Endothelial cell of umbilical vein (primary cell): ENCODE results near the gene KRT6C. TPM values are rescaled to one million over a fixed set of nuclear protein-coding genes. Genes with fewer than 3 reads are reported as not detected.

Source experiments
- BruUV-seq: library from RNA; stranded (reverse); fragments of 400-500 nt; replicated peaks from 2 replicates; lab custom pipeline; 2021; lab: Mats Ljungman, UMichigan
- CTCF ChIA-PET: fragments of 300-600, 350-600 bp; sonication (Branson Sonifier 250); formaldehyde crosslinking; loops from one replicate; lab custom pipeline; 2021; ENCODE audit warnings: antibody characterized with exemption, inconsistent platforms; lab: Charles Lee
- POLR2A ChIA-PET: fragments of 300-600, 350-600 bp; sonication (Branson Sonifier 250); formaldehyde crosslinking; loops from one replicate; lab custom pipeline; 2021; ENCODE audit warnings: antibody characterized with exemption, inconsistent platforms; lab: Charles Lee
- DNase-seq: peaks from one replicate; pipeline ENCODE4 v3.0.0-alpha.2; 2011; ENCODE audit warnings: low read depth, low spot score
- FAIRE-seq: peaks from 2 replicates; lab custom pipeline; 2011; peaks lifted over from hg19 to GRCh38; lab: Jason Lieb, UNC
- H2AFZ ChIP-seq: 2 replicates; pipeline ENCODE4 v1.6.0; 2012; ENCODE audit warnings: low read depth, low read length, control low read depth, inconsistent platforms
- H3K27ac ChIP-seq: 2 replicates; pipeline ENCODE4 v1.5.1; 2011; ENCODE audit warnings: low read depth, mild to moderate bottlenecking, control low read depth, low read length, moderate library complexity; ENCODE audit not compliant: insufficient read depth
- H3K27me3 ChIP-seq, 2 experiments: 2 replicates each; pipeline versions ENCODE4 v1.6.0 to v1.6.1; 2011; ENCODE audit warnings: low read length in 2 of 2, mixed read lengths in 1 of 2; ENCODE audit not compliant: control insufficient read depth in 2 of 2, insufficient read depth in 2 of 2
- H3K36me3 ChIP-seq, 2 experiments: 2 replicates in 1 of 2; 3 replicates in 1 of 2; pipeline ENCODE4 v1.5.1; 2011; ENCODE audit warnings: low read length in 2 of 2, mild to moderate bottlenecking in 1 of 2, moderate library complexity in 1 of 2; ENCODE audit not compliant: control insufficient read depth in 2 of 2, insufficient read depth in 2 of 2; ENCODE audit errors: extremely low read depth in 1 of 2
- H3K4me1 ChIP-seq: 3 replicates; pipeline ENCODE4 v1.5.1; 2011; ENCODE audit warnings: mild to moderate bottlenecking, low read length; ENCODE audit not compliant: control insufficient read depth, insufficient read depth; ENCODE audit errors: extremely low read depth
- H3K4me2 ChIP-seq: 2 replicates; pipeline ENCODE4 v1.6.1; 2011; ENCODE audit warnings: low read length, control low read depth, mixed read lengths; ENCODE audit not compliant: insufficient read depth
- H3K4me3 ChIP-seq, 3 experiments: fragments of 200-600 bp in 1 of 3; sonication (generic), shearing (Covaris generic) in 1 of 3; replicated peaks in 1 of 3; 2 replicates each; pipeline ENCODE4 v1.5.1; 2011 to 2016; ENCODE audit warnings: control low read depth in 3 of 3, low read length in 3 of 3, mild to moderate bottlenecking in 2 of 3, inconsistent platforms in 1 of 3, low read depth in 1 of 3, moderate library complexity in 1 of 3; ENCODE audit not compliant: insufficient read depth in 1 of 3
- H3K79me2 ChIP-seq: 2 replicates; pipeline ENCODE4 v1.6.0; 2012; ENCODE audit warnings: low read length, inconsistent platforms; ENCODE audit not compliant: control insufficient read depth, insufficient read depth
- H3K9ac ChIP-seq: replicated peaks from 2 replicates; pipeline ENCODE3; 2011; ENCODE audit warnings: low read length, control low read depth; ENCODE audit not compliant: insufficient read depth; ENCODE audit errors: extremely low read depth
- H3K9me1 ChIP-seq: replicated peaks from 3 replicates; pipeline ENCODE4 v1.6.0; 2011; ENCODE audit warnings: mild to moderate bottlenecking, low read length; ENCODE audit not compliant: control insufficient read depth, insufficient read depth; ENCODE audit errors: extremely low read depth
- H3K9me3 ChIP-seq: replicated peaks from 2 replicates; pipeline ENCODE4 v1.5.1; 2012; ENCODE audit warnings: low read length, inconsistent platforms; ENCODE audit not compliant: control insufficient read depth, insufficient read depth
- H4K20me1 ChIP-seq: replicated peaks from 2 replicates; pipeline ENCODE3; 2011; ENCODE audit warnings: mild to moderate bottlenecking, low read length; ENCODE audit not compliant: control insufficient read depth, insufficient read depth; ENCODE audit errors: extremely low read depth
- EZH2 ChIP-seq: IDR thresholded peaks from 2 replicates; pipeline ENCODE4 v1.6.1; 2012; ENCODE audit warnings: borderline replicate concordance, low read depth, mild to moderate bottlenecking, moderate library complexity, low read length, inconsistent platforms; ENCODE audit not compliant: severe bottlenecking
- FOS ChIP-seq: IDR thresholded peaks from 2 replicates; pipeline ENCODE4 v1.6.1; 2011; ENCODE audit warnings: mild to moderate bottlenecking, low read length, moderate library complexity, borderline replicate concordance; ENCODE audit not compliant: insufficient read depth
- GATA2 ChIP-seq: IDR thresholded peaks from 2 replicates; pipeline ENCODE4 v1.7.0; 2011; ENCODE audit warnings: low read depth, mild to moderate bottlenecking, moderate library complexity, mixed read lengths, low read length; ENCODE audit not compliant: insufficient read length, insufficient read depth
- JUN ChIP-seq: IDR thresholded peaks from 2 replicates; pipeline ENCODE4 v1.6.1; 2011; ENCODE audit warnings: borderline replicate concordance, low read depth; ENCODE audit not compliant: insufficient read length, insufficient read depth
- POLR2A ChIP-seq: IDR thresholded peaks from 2 replicates; pipeline ENCODE4 v1.6.1; 2012; ENCODE audit warnings: low read depth, mild to moderate bottlenecking, control low read depth, low read length
- POLR2AphosphoS5 ChIP-seq: IDR thresholded peaks from 2 replicates; pipeline ENCODE4 v1.6.1; 2012; ENCODE audit warnings: low read depth, mild to moderate bottlenecking, control low read depth, low read length, moderate library complexity; ENCODE audit not compliant: insufficient read depth
- dilution Hi-C: fragments of 300-500 bp; cut with MboI; formaldehyde crosslinking; loops from one replicate; pipeline ENCODE4 v1.15.0; 2019; ENCODE audit warnings: low sequenced_read_pairs; ENCODE audit not compliant: extremely low pct_ligation_motif_present
- intact Hi-C: fragments of 100-400 bp; cut with micrococcal nuclease; formaldehyde crosslinking; loops from one replicate; pipeline ENCODE4 v1.10.0; 2022
- polyA plus RNA-seq, 4 experiments: library from polyadenylated mRNA; depleted of rRNA in 3 of 4; stranded (reverse) in 3 of 4; unstranded in 1 of 4; fragments of >200 nt; gene quantifications; 2 replicates each; pipeline versions ENCODE4 v1.2.1 to v1.2.3, GENCODE V29; 2011 to 2012; ENCODE audit warnings: missing spikeins in 1 of 4
- total RNA-seq: library from RNA; stranded (reverse); gene quantifications from 2 replicates; pipeline ENCODE4 v1.2.3, GENCODE V29; 2021
- TF ChIP-seq, protein P1 (sequence below): IDR thresholded peaks from 2 replicates; pipeline ENCODE4 v1.6.1; 2011; ENCODE audit not compliant: insufficient read depth, insufficient read length
- TF ChIP-seq, protein P2 (sequence below), 2 donors: IDR thresholded peaks; 1 replicate in 1 of 2; 2 replicates in 1 of 2; pipeline ENCODE4 v1.5.1; 2011; ENCODE audit warnings: low read length in 2 of 2, mild to moderate bottlenecking in 2 of 2, moderate library complexity in 2 of 2, control low read depth in 1 of 2, inconsistent platforms in 1 of 2, low read depth in 1 of 2; ENCODE audit not compliant: insufficient read depth in 1 of 2; ENCODE audit errors: extremely low read depth in 1 of 2

KRT6C gene
- total and polyA plus RNA-seq, 2 donors (not counting 3 experiments of a cell fraction or from before 2014, with no cell fraction given), result not detected

DNA sequence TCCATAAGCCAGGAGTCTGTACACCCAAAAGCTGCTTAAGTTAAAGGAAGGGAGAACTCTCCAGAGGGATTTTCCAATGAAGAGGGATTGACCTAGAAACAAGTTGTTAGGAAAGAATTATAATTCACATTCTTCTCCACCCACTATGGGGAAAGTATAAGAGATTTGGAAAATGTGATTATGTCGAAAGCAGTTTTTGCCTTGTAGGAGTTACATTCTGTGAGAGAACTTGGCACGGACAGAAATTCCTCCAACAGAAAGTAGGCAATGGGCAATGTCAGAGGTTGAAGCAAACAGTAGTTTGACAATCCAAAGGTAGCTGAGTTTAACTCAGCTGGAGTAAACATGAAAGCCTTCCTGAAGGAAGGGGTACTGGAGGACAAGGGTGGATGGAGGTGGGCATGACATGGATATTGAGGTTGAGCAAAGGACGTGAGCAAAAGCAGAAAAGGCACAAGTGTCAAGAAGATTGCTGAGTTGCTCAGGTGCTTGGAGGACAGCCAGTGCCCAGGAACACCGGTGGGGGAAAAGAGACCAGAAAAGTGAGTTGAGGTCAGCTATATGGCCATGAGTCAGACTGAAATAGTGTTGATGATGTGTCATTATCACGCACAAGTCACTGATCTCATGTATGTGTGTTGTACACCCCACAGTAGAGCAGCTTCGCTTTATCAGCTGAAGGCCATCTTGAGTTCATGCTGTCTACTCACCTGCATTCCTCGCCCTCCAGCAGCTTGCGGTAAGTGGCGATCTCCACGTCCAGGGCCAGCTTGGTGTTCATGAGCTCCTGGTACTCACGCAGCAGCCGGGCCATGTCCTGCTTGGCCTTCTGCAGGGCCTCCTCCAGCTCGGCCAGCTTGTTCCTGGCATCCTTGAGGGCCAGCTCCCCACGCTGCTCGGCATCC, 42.6 kb upstream of the KRT6C start:
- no peak for FAIRE-seq
- BruUV-seq, result no TSS peak
- no peak overlapping the region for H3K9ac ChIP-seq
- no peak overlapping the region for H3K27ac ChIP-seq
- H4K20me1 ChIP-seq, result no peaks in the 10 kb centered on the region
- no peak for DNase-seq
- no peaks in the 10 kb centered on the region for H3K4me1 ChIP-seq
- no peaks in the 10 kb centered on the region for H3K79me2 ChIP-seq
- no peaks in the 10 kb centered on the region for H3K9me1 ChIP-seq
- H3K4me3 ChIP-seq, result no peak overlapping the region
- ChIA-PET CTCF (interaction anchor here (1.7 kb wide), 1 partner anchor 16 kb away, joined by 4 read pairs; no protein-coding TSS in a partner anchor), POLR2A (no interaction called here)
- no peak for TF ChIP-seq FOS
- no peak for TF ChIP-seq POLR2AphosphoS5
- no peak for TF ChIP-seq GATA2
- no peak for TF ChIP-seq JUN
- TF ChIP-seq, protein P1, sequence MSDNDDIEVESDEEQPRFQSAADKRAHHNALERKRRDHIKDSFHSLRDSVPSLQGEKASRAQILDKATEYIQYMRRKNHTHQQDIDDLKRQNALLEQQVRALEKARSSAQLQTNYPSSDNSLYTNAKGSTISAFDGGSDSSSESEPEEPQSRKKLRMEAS, result no peak
- TF ChIP-seq, protein P2, sequence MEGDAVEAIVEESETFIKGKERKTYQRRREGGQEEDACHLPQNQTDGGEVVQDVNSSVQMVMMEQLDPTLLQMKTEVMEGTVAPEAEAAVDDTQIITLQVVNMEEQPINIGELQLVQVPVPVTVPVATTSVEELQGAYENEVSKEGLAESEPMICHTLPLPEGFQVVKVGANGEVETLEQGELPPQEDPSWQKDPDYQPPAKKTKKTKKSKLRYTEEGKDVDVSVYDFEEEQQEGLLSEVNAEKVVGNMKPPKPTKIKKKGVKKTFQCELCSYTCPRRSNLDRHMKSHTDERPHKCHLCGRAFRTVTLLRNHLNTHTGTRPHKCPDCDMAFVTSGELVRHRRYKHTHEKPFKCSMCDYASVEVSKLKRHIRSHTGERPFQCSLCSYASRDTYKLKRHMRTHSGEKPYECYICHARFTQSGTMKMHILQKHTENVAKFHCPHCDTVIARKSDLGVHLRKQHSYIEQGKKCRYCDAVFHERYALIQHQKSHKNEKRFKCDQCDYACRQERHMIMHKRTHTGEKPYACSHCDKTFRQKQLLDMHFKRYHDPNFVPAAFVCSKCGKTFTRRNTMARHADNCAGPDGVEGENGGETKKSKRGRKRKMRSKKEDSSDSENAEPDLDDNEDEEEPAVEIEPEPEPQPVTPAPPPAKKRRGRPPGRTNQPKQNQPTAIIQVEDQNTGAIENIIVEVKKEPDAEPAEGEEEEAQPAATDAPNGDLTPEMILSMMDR (IDR thresholded peaks at IDR 0.05; ENCODE audit: extremely low read depth in 1 of 2, insufficient read depth in 1 of 2, low read depth in 1 of 2, low read length in 2 of 2), result no peak
- no peak for TF ChIP-seq EZH2
- TF ChIP-seq POLR2A, result no peak
- H3K4me2 ChIP-seq, result no peak overlapping the region
- H2AFZ ChIP-seq, result no peak overlapping the region
- dilution Hi-C loops (no loop called here), intact Hi-C loops (no loop called here)
- H3K36me3 ChIP-seq, result no peaks in the 10 kb centered on the region
- H3K27me3 ChIP-seq, result no peaks in the 10 kb centered on the region
- no peaks in the 10 kb centered on the region for H3K9me3 ChIP-seq
